Tongue (tissue), 3 donors: Measurements from ENCODE around the gene SPDYE6. TPM values are rescaled to one million over a fixed set of nuclear protein-coding genes. Genes with fewer than 3 reads are reported as not detected.
A peak's percentile ranks its signal among the peaks of the same experiment; 100 is the strongest.
"Not testable (repeated sequence)": the region's sequence is repeated elsewhere in the genome, so short reads cannot be mapped to it uniquely, and the experiment has no call there.

Experiments
- DNase-seq: peaks from one replicate; pipeline ENCODE4 v3.0.0-alpha.2; 2015
- small RNA-seq: library from RNA; depleted of rRNA; stranded (forward); fragments of <200 nt; gene quantifications from one replicate; pipeline ENCODE3, GENCODE V24; 2014; ENCODE audit warnings: low replicate concordance
- total RNA-seq: library from RNA; depleted of rRNA; stranded (reverse); fragments of >200 nt; gene quantifications from one replicate; pipeline ENCODE4 v1.2.3, GENCODE V29; 2014

SPDYE6 gene
- total RNA-seq, 1 donor from 2014 or later, result not detected

- no peak for DNase-seq
These were observed 38.8 kb downstream of the SPDYE6 start for GRCh38 chr7:102317231-102318059.

GRCh38 chr7:102313997-102314780 is 42.1 kb downstream of the SPDYE6 start:
- DNase-seq, result no peak

DNA sequence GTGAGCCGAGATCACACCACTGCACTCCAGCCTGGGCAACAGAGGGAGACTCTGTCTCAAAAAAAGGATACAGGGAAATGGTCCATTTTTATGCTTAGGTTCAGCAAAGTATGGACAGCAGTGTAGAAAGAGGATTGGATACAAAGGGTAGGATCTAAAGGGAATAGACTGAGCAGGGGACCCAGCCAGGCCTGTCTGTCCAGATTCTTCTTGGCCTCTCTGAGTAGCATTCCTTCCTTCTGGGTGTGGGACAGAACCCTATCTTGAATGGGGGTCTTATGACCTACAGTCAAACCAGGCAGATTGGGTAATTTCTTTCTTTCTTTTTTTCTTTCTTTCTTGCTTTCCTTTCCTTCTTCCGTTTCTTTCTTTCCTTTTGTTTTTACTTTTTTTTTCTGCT is 43.9 kb downstream of the SPDYE6 start:
- no peak for DNase-seq

GRCh38 chr7:102310414-102310815 is 45.8 kb downstream of the SPDYE6 start:
- no peak for DNase-seq

DNA sequence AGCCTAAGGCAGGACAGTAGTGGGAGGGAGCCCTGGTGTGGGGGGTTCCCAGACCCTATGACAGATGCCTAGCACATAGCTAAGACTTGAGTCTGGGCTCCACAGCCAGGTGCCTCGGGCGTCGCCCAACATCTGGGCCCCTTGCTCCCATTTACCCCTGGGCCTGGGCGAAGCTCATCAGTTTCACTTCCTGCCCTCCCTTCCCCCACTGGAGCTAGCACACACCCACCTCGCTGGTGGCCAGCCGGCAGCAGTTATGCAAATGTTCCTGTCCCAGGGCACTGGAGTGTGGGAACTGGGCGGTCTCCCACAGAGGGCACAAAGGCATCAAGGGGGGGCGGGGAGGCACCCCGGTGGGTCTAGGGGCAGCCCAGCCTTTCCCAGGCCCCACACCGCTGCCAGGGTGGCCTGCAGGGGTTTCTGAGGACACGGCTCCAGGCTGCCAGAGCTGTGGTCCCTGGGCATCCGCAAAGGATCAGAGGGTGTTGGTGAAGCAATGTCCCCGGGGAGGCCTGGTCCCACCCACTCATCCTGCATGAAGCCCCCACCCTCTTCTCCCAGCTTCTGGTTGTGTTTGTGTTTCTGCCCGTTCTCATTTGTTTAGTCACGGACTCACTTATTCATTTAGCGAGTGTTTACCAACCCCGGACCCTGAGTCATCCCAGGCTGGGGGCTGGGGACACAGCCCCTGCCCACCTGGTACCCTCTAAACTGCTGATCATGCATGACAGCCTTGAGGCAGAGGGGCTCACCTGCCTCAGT is 49.1 kb downstream of the SPDYE6 start:
- DNase-seq, result peak; percentile 62

DNA sequence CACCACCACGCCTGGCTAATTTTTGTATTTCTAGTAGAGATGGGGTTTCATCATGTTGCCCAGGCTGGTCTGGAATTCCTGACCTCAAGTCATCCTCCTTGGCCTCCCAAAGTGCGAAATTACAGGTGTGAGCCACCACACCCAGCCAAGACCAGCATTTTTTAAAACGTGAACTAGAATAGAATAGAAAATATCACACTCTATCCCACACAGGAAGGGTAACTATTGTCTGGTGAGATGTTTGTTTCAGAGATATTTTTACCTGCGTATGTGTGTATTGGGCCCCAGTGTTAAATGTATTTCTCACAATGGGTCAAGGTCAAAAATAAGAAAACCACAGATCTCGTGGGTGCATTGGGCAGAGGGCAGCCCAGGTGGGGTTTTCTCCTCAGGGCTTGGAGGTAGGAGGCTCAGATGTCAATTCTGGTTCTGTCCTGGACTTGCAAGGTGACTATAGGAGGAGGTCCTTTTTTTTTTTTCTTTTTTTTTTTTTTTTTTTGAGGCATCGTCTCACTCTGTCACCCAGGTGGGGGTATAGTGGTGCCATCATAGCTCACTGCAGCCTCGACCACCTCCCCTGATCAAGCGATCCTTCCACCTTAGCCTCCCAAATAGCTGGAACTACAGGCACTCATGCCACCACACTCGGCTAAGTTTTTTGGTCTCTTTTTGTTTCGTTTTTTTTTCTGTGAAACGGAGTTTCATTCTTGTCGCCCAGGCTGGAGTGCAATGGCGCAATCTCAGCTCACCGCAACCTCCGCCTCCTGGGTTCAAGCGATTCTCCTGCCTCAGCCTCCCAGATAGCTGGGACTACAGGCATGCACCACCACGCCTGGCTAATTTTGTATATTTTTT is 50.6 kb downstream of the SPDYE6 start:
- no peak for DNase-seq

- DNase-seq, result peak; percentile 69
These were observed 51.6 kb downstream of the SPDYE6 start for GRCh38 chr7:102304668-102305067.

DNA sequence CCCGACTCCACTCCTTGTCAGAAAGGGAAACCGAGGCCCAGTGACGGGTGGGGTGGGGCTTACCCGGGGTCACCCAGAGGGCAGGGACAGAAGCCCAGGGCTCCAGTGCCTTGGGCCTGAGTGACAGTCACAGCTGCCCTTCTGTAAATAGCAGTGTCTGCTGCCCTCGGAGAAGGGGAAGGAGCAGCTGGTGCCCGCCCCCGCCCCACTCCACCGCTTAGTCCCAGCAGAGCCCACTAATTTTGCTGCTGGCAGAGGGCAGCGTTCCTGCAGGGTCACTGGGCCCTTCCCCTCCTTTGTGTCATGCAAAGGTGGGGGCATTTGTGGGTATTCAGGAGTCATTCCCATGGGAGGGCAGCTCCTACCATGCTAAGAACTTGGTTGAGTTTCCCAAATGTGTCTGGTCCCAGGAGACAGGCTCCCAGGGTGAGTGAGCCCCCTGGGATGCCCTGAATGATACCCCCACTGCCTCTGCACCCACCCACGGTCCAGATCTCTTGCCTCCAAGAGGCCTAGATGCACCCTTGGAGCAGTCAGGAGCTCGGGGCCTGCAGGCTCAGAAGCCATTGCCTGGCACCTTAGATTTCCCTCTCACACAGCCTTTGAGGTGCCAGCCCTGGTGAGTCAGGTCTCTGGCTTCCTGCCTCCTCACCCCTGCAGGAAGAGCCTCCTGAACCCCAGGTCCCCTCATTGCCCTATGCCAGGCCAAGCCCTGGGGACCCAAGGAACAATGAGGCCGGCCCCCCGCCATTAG is 52.4 kb downstream of the SPDYE6 start:
- DNase-seq, result peak; percentile 97

- no peak for DNase-seq
These were observed 54.2 kb downstream of the SPDYE6 start for GRCh38 chr7:102302025-102302424.

- not testable (repeated sequence) for DNase-seq
These were observed 54.9 kb downstream of the SPDYE6 start for GRCh38 chr7:102301367-102301766.

DNA sequence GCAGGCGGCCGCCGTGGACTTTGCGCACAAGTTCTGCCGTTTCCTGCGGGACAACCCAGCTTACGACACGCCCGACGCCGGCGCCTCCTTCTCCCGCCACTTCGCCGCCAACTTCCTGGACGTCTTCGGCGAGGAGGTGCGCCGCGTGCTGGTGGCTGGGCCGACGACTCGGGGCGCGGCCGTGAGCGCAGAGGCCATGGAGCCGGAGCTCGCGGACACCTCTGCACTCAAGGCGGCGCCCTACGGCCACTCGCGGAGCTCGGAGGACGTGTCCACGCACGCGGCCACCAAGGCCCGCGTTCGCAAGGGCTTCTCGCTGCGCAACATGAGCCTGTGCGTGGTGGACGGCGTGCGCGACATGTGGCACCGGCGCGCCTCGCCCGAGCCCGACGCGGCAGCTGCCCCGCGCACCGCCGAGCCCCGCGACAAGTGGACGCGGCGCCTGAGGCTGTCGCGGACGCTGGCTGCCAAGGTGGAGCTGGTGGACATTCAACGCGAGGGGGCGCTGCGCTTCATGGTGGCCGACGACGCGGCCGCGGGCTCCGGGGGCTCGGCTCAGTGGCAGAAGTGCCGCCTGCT is 55.5 kb downstream of the SPDYE6 start:
- DNase-seq, result peak; percentile 77

DNA sequence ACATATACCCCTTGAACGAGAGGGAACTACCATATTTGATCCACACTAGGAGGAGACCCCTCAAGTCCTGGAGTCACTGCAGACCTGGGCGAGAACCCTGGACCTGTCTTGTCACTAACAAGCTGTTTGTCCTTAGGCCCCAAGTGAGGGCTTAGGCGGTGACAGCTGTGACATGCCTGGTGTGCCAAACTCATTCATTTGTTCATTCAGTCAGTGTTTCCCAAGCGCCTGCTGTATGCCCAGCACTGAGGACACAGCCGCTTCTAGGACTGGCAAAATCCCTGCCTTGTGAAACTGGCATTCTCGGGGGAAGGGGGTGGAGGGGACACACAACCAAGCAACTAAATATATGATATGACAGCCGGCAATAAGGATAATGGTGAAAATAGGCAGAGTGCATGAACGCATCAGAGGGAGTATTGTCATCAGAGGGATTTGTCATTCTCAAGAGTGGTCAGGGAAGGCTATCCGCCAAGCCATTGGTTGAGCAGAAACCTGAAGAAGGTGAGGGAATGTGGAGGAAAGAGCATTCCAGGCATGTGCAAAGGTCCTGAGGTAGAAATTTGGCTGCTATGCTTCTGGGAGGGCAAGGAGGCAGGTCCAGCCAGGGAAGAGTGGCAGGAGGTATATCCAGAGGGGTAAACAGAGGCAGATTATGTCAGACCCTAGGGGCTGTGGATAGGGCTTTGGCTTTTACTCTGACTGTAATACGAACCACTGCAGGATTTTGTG is 58.6 kb downstream of the SPDYE6 start:
- DNase-seq, result no peak

DNA sequence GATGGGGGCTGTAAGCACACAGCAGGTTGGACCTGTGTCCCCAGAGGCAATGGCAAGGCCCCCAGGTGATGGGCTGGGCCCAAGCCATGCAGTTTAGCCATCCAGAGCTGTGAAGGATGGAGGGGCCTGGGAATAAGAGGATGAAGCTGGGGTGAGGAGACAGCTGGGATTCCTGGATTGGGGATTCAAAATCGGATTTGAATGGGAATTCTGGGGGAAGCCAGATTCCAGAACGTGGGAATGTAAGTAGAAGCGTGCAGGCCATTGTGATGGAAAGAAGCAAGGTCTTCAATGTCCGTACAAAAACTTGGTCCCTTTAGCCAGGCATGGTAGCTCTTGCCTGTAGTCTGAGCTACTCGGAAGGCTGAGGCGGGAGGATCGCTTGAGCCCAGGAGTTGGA is 59.7 kb downstream of the SPDYE6 start:
- no peak for DNase-seq

DNA sequence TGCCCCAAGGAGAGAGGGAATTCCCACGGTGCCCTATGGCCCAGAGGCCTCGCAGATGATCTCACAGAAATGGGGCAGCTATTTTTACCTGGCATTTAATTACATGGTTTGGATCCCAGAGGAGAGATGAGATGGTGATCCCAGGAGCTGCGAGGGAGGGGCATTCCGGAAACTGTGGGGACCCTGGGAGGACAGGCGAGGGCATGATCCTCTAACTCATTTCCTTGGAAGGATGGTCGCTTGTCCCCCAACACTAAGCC is 60.1 kb downstream of the SPDYE6 start:
- no peak for DNase-seq

Small RNAs within 50 kb of the gene (small RNA-seq; reads per million reads assigned to genes)
- gene AC091390.4 (not detected), gene MIR548O (not detected), gene RF00019 (not detected)

Other genes with a start within 250 kb of the SPDYE6 start
- 15.9 TPM for gene SH2B2, start 69.6 kb downstream of the SPDYE6 start, total RNA-seq
- 35.2 TPM for gene PRKRIP1, start 39.9 kb upstream of the SPDYE6 start, total RNA-seq
- gene ORAI2, start 77.1 kb upstream of the SPDYE6 start, total RNA-seq, result 19.8 TPM
- 54.7 TPM for gene ALKBH4, start 108.4 kb upstream of the SPDYE6 start, total RNA-seq
- 12.9 TPM for gene LRWD1, start 108.5 kb upstream of the SPDYE6 start, total RNA-seq
- gene POLR2J, start 122.5 kb upstream of the SPDYE6 start, total RNA-seq, result 9.5 TPM
- gene RASA4B, start 161.3 kb upstream of the SPDYE6 start, total RNA-seq, result 9.1 TPM
- 20.6 TPM for gene UPK3BL2, start 187.3 kb upstream of the SPDYE6 start, total RNA-seq
- gene SPDYE2, start 194.8 kb upstream of the SPDYE6 start, total RNA-seq, result not detected
- gene POLR2J3, start 216.1 kb upstream of the SPDYE6 start, total RNA-seq, result 22.6 TPM